ENCODE measurements around the gene PTPRG.

Gene PTPRG

DNA sequence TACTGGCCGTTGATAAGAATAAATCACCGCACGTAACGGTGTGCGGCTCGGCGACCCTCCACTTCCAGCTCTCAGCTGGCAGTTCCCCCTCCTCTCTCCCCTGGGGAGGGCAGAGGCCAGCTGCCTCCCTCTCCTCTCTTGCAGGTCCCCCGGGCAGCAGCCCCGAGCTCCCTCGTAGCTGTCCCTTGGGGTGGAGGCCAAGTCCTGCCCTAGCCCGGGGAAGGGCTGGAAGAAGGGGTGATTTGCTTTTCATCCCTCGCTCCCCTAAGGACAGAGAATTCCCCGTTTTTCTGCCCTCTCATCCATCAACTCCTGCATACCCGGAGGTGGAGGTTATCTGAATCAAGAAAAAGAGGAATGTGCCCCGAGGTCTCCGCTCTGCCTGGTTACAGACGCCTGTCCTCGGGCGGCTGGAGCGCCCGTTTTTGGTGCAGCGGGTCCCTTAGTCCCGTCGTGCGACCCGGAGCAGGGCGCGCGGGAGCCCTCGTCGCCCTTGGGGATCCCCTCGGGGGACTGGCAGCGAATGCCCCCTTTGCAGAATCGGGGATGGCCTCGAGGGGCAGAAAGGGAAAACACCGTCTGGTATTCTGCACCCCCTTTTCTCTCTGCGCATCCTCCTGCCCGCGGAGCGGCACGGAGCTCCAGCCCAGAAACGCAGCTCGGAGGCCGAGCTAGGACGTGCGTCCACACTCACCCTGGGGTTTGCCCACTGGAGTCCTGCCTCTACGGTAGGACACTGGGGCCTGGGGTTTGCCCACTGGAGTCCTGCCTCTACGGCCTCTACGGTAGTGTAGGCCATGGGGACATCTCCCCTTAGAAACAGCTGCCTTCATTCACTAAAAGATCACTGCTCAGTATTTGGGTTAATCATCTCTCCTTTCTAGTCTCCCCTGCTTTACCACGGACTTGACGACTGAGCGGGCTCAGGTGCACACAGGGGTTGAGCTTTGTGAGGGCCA lies 2.2 kb downstream of the PTPRG start:
- DNase-seq, result no peak

- DNase-seq, result no peak
Observed at GRCh38 chr3:61564395-61565059, 3.2 kb downstream of the PTPRG start.

DNA sequence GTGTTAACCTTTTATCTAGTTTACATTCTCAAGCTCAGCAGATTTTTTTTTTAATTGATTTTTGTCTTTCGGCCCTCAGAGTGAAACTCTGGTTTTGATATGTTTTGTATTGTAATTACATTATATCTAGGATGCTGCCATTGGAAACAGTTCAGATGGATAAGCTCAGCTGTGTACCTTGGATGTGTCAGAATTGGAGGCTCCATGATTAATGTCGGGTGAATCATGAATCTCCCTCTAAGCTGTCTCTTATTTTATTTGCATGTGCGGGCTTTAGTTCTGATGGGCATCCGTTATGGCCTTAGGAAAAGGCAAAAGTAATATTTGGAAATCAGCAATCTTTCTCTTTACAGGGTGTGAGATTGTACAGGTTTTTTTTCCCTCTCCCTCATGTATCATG lies 4.2 kb downstream of the PTPRG start:
- no peak for DNase-seq

- no peak for DNase-seq
Observed at GRCh38 chr3:61568127-61568526, 6.8 kb downstream of the PTPRG start.

- DNase-seq, result no peak
Observed at GRCh38 chr3:61569856-61570580, 8.6 kb downstream of the PTPRG start.

DNA sequence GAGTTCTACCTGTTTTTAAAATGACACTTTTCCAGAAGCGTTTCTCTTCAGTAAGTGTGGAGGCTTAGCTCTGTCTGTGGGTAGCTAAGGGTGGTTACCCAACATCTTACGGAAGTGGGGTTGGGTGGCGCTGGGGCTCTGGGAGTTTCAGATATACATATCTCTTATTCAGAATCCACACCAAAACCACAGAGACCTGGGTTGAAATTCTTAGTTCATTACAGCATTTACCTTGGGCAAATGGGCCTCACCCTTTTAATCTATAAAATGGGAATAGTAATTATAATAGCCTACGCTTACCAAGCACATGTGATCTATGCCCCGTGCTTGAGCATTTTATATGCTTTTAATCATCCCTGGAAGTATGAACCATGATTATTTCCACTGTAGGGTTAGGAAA lies 9.4 kb downstream of the PTPRG start:
- peak; percentile 43 for DNase-seq

DNA sequence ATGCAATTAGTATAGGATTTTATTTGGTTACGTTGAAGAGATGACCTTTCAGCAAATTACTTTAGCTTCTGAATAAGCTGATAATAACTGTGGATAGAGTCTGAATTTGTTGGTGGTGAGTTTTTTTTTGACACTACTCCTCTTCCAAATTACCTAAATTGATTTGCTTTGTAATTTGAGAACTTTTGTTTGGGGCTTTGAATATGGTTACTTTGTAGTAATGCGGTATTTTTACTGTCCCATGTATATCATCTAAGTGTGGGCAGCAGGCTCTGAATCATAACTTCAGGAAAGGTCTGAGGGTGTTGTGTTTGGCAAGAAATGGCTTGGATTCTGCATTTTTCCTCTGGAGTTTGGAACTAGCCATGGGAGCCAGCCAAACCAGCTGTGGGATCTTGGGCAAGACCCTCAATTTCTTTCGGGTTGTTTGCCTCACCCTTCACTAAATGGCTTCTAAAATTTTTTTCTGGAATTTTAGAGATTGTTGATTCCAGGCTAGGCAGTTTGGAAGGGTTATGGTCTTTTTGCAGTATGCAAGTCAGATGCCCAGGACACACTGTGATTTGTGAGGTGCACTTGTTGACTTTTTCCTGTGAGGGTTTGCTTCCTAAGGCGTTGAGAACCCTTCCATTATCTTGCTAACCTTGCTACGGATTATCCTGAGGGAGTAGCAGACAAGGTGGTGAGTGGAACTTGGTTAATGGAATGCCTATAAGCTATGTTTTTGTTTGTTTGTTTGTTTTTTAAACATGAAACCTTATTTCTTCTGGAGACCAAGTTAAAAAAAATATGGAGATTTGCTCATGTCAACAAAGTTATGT lies 10.4 kb downstream of the PTPRG start:
- no peak for DNase-seq

- DNase-seq, result no peak
Observed at GRCh38 chr3:61572879-61573278, 11.5 kb downstream of the PTPRG start.

DNA sequence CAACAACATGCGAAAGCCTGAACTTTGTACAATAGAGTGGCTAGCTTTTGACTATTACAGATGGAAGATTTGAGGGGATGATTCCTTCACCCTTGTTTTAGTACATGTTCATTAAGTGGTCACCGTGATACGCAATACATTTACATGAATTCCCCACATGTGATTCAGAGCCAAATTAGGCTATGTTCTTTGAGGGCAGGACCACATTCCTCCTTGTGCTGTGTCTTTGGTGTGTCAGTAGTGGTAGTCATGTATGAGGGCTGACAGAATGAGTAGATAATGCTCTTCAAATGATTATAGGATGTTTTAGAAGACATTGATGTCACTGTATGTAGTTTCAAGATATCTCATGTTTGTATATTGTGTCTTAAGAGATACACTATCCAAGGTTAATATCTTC lies 12.1 kb downstream of the PTPRG start:
- no peak for DNase-seq

DNA sequence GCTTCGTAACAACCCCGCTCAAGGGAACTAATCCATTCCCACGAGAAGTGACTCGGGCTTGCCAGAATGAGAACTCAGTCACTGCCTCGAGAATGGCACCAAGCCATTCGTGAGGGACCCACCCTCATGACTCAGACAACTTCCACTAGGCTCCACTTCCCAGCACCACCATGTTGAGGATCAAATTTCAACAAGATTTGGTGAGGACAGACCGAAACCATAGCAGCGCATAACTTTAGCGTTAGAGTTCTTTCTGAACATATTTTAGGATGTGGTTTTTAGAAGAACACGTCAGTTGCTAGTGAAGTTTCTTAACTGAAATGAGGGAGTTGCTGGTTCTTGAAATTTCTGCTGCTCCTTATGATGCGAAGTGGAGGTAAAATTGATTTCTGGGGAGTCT lies 13.5 kb downstream of the PTPRG start:
- no peak for DNase-seq

GRCh38 chr3:61575893-61576292 lies 14.5 kb downstream of the PTPRG start:
- no peak for DNase-seq

DNA sequence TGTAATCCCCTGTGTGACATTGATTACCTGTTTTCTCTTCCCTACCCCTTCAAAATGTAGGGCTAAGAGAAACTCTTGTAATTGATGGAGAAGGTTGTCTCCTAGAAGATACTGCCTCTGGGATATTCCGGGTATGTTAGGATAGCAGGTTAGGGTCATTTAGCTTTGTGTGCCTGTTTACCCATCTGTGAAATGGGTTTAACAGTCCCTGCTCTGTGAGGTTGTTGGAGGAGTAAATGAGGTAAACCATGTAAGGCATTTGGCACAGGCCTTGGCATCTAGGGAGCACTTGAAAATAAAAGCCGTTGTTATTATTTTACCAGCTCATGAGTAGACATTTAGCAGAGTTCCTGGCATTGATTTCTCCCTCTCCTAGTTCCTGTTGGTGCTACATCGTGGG lies 16.4 kb downstream of the PTPRG start:
- no peak for DNase-seq

GRCh38 chr3:61578667-61579367 lies 17.4 kb downstream of the PTPRG start:
- no peak for DNase-seq

- DNase-seq, result no peak
Observed at GRCh38 chr3:61579685-61580084, 18.3 kb downstream of the PTPRG start.

DNA sequence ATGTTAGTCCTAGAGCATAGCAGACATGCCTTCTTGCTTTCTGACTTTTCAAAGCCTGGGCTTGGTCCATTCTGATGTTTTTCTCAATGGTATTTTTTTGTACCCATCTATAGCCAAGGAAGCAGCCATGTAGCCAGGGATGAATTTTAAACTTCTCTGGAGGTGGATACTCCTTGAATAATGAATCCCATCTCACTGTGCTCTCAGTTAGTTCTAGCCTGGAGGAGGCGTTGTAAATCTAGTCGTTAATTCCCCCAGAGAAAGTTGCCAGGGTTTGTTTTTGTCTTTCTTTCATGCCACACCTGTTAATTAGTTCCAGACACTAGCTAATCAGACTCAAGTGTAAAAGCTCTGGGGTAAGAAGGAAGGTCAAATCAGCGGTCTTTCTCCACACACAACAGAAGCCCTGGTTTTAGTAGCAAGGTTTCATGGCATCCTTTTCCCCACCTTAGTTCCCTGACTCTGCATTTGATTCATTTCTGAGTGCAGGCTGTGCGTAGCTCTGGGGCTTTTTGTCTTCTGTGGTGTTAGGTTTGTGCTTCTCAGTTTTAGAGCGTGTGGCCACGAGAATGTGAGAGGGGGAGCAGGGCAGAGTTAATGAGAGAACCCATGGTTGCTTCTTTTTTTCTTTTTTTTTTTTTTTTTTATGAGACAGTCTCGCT lies 19.7 kb downstream of the PTPRG start:
- no peak for DNase-seq

DNA sequence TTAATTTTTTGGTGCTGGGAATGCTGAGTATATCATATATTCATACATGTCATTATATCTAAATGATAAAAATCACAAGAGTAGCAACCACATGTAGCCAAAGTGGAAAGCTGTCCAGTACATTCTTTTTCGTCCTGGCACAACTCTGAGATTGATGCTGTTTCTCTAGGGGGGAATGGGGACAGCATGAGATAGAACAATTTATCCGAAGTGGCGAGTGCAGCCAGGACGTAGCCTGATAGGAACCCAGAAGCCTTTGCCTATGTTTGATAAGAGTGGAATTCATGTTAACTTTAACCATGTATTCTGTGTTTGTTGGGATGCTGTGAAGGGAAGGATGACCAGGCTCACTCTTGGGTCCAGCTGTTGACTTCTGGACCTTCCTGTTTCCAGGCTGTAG lies 20.9 kb downstream of the PTPRG start:
- no peak for DNase-seq

GRCh38 chr3:61582846-61583245 lies 21.5 kb downstream of the PTPRG start:
- no peak for DNase-seq

DNA sequence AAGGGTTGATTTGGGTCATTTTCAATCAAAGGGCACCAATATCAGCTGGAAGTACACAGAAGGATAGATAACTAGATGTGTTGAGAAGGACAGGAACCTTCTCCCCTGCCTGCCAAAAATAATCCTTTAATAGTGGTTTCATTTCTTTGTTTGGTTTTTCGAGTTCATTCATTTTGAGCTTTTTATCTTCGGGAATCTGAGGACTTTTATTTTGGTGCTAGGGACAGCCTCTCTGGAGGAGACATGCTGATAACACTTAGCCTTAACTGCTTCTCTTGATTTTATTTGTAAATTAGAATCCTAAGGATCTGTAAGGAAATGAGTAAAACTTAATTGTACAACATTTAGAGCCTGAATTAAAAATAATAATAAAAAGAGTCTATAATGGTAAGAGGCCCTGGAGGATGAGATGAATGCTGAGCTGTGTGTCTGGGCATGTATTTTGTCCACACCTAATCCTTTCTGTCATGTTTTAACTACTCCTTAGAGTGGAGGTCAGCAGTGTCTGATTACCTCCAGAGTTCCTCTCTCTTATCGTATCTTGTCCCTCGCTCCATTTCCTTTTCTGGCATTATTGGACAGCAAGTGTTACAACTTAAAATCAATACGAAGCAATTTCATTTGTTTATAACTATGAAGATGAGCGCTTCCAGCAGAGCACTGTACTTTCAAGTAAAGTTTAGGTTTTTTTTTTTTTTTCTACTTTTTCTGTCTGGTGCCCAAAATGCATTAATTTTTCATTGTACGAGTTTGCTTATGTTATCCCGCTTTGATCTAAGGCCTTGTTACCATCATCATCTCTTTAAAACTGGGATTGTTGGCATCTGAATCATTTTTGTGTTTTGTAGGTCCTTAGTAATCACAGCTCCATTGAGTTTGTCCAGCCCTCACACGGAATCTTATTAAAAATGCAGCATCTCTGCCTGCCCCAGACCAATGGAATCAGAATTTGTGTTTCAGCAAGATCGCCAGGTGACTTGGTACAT lies 22.8 kb downstream of the PTPRG start:
- no peak for DNase-seq

GRCh38 chr3:61589856-61590255 lies 28.5 kb downstream of the PTPRG start:
- DNase-seq, result no peak

DNA sequence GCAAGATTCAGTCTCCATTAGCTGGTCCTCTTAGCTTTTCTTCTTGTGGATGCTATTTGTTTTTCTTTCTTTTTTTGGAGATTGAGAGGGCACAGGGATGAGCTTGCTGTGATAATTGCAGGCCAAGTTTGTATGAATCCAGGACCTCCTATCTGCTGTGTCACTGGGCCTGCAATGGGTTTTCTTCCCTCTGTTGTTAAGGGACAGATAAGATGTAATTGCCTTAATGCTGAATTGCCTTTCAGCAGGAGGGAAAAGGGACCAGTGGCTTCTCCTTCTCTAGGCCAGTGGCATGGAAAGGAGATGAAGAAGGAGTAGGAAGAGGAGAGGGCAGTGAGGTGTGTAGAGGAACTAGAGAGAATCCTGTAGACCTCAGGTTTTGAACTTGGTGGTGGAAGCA lies 29.9 kb downstream of the PTPRG start:
- DNase-seq, result no peak

Data from hematopoietic multipotent progenitor cell treated with erythropoietin and hydrocortisone succinate and interleukin-3 and kit ligand, for 8 days (in vitro differentiated cells).